Central memory CD8-positive, alpha-beta T cell (primary cell): ENCODE results near the gene ACER2.
"Not testable (repeated sequence)": the region's sequence is repeated elsewhere in the genome, so short reads cannot be mapped to it uniquely, and the experiment has no call there.

ENCODE experiments used
- ATAC-seq: fragments of 150-1000 bp; cut with Tn5 transposase; replicated peaks from 2 replicates; pipeline ENCODE4 v1.10.0; 2022; ENCODE audit warnings: mild to moderate bottlenecking, moderate FRiP score, moderate number of reproducible peaks; ENCODE audit not compliant: poor library complexity, severe bottlenecking; ENCODE audit errors: extremely low read depth
- DNase-seq, 2 donors: peaks; one replicate each; pipeline ENCODE4 v3.0.0; 2021; ENCODE audit warnings: low spot score in 2 of 2
- H3K27ac Mint-ChIP-seq: one replicate; pipeline ENCODE4 v1.8.0; 2022; ENCODE audit warnings: low read depth, mild to moderate bottlenecking, moderate library complexity, mixed read lengths
- H3K27me3 Mint-ChIP-seq: one replicate; pipeline ENCODE4 v1.8.0; 2022; ENCODE audit warnings: mixed read lengths
- H3K36me3 Mint-ChIP-seq: one replicate; pipeline ENCODE4 v1.8.0; 2022; ENCODE audit warnings: mild to moderate bottlenecking, moderate library complexity, mixed read lengths; ENCODE audit not compliant: insufficient read depth
- H3K4me1 Mint-ChIP-seq: one replicate; pipeline ENCODE4 v1.8.0; 2022; ENCODE audit warnings: mixed read lengths
- H3K4me3 Mint-ChIP-seq: one replicate; pipeline ENCODE4 v1.8.0; 2022; ENCODE audit warnings: mild to moderate bottlenecking, moderate library complexity, mixed read lengths
- H3K9me3 Mint-ChIP-seq: one replicate; pipeline ENCODE4 v1.8.0; 2022; ENCODE audit warnings: mixed read lengths

Gene ACER2

DNA sequence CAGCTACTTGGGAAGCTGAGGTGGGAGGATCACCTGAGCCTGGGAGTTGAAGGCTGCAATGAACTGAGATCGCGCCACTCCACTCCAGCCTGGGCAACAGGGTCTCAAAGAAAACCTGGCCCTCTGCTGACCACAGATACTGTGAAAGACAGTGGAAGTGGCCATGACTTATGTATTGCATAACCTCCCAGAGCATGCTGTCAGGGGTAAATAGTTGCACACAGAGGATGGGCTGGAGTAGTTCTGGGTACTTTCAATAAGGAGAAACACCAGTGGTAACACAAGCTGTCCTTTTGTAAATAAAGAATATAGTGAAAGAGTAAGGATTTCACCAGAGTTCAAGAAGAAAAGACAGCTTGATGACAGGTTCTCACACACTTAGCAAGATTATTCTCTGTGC is 1.8 kb downstream of the ACER2 start:
- Mint-ChIP-seq H3K4me1 (peaks cover 9% of the 10 kb centered on the region), H3K9me3 (no peaks in the 10 kb centered on the region), H3K36me3 (no peaks in the 10 kb centered on the region), H3K27ac (no peak overlapping the region), H3K4me3 (no peak overlapping the region), H3K27me3 (no peaks in the 10 kb centered on the region)
- no peak for DNase-seq
- no peak for ATAC-seq

DNA sequence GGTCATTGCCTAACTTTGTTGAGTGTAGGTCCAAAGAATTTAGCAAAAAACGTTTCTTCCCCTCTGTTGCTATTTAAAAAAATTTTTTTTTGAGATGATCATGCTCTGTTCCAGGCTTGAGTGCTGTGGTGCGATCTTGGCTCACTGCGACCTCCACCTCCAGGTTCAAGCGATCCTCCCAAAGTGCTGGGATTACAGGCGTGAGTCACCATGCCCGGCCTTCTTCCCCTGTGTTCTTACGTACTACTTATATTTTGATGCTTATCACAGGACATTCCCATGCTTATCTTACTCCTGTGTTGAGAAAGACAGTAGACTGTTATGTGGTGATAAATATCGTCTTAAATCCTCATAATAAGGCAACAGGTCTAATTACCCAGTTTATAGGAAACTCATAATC is 2.5 kb downstream of the ACER2 start:
- H3K27ac Mint-ChIP-seq, result no peak overlapping the region
- no peak overlapping the region for H3K4me3 Mint-ChIP-seq
- peaks cover 9% of the 10 kb centered on the region for H3K4me1 Mint-ChIP-seq
- ATAC-seq (no peak), DNase-seq (no peak)
- H3K36me3 Mint-ChIP-seq, result no peaks in the 10 kb centered on the region
- no peaks in the 10 kb centered on the region for H3K27me3 Mint-ChIP-seq
- H3K9me3 Mint-ChIP-seq, result no peaks in the 10 kb centered on the region

DNA sequence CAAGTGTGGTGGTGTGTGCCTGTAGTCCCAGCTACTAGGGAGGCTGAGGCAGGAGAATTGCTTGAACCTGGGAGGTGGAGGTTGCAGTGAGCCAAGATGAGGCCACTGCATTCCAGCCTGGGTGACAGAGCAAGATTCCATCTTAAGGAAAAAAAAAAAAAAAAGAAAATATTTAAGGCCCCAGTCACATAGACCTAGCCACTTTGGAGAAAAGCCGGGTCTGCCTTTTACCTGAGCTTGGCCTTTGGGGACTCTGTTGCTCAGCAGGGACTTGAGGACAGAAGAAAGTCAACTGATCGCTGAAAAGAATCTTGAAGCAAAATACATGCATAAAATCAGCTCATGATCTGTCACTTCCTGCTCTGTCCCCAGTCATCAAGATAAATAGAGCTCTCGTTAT is 4.6 kb downstream of the ACER2 start:
- not testable (repeated sequence) for DNase-seq, H3K27me3 Mint-ChIP-seq, H3K4me1 Mint-ChIP-seq, H3K9me3 Mint-ChIP-seq, H3K27ac Mint-ChIP-seq, H3K36me3 Mint-ChIP-seq, H3K4me3 Mint-ChIP-seq, ATAC-seq

DNA sequence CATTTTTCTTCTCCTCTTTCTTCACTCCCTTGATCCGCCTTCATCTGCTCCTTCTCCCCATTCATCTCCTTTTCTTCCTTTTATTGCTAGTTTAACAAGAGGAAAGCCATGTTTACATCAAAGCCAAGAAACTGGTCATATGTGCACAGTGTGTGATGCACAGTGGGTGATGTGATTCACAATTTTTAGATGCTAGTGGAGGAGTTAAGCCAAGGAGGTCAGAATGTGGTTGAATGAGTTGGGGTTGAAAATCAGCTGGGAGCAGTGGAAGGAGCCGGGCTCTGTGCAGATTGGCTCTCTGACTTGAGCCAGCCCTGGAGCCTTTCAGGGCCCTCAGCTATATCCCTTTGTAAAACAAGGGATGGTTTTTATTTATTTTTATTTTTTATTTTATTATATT is 7.3 kb downstream of the ACER2 start:
- Mint-ChIP-seq H3K4me1 (no peaks in the 10 kb centered on the region), H3K4me3 (no peak overlapping the region), H3K9me3 (no peaks in the 10 kb centered on the region), H3K27ac (no peak overlapping the region), H3K36me3 (peaks cover 2% of the 10 kb centered on the region), H3K27me3 (no peaks in the 10 kb centered on the region)
- ATAC-seq (no peak), DNase-seq (no peak)

GRCh38 chr9:19420877-19421276 is 12.1 kb downstream of the ACER2 start:
- H3K9me3 Mint-ChIP-seq, result no peaks in the 10 kb centered on the region
- DNase-seq, result no peak
- no peaks in the 10 kb centered on the region for H3K4me1 Mint-ChIP-seq
- no peak overlapping the region for H3K4me3 Mint-ChIP-seq
- H3K27ac Mint-ChIP-seq, result no peak overlapping the region
- ATAC-seq, result no peak
- H3K36me3 Mint-ChIP-seq, result peaks cover 2% of the 10 kb centered on the region
- no peaks in the 10 kb centered on the region for H3K27me3 Mint-ChIP-seq

DNA sequence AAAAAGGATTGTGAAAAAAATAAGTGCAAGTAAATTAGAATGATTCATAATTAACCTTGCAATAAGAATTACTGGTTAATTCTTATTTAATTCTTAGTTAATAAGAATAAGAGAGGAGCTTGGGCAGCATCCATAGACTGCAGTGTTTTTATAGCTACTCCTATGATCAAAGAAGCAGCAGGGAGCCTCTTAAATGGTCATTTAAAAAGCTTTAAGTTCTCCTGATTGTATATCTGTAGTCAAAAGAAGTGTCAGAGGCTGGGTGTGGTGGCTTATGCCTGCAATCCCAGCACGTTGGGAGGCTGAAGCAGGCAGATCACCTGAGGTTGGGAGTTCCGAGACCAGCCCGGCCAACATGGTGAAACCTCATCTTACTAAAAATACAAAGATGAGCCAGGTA is 14.4 kb downstream of the ACER2 start:
- peaks cover 2% of the 10 kb centered on the region for H3K36me3 Mint-ChIP-seq
- ATAC-seq (no peak), DNase-seq (no peak)
- H3K9me3 Mint-ChIP-seq, result no peaks in the 10 kb centered on the region
- H3K4me1 Mint-ChIP-seq, result no peaks in the 10 kb centered on the region
- H3K4me3 Mint-ChIP-seq, result no peak overlapping the region
- H3K27ac Mint-ChIP-seq, result no peak overlapping the region
- H3K27me3 Mint-ChIP-seq, result no peaks in the 10 kb centered on the region

DNA sequence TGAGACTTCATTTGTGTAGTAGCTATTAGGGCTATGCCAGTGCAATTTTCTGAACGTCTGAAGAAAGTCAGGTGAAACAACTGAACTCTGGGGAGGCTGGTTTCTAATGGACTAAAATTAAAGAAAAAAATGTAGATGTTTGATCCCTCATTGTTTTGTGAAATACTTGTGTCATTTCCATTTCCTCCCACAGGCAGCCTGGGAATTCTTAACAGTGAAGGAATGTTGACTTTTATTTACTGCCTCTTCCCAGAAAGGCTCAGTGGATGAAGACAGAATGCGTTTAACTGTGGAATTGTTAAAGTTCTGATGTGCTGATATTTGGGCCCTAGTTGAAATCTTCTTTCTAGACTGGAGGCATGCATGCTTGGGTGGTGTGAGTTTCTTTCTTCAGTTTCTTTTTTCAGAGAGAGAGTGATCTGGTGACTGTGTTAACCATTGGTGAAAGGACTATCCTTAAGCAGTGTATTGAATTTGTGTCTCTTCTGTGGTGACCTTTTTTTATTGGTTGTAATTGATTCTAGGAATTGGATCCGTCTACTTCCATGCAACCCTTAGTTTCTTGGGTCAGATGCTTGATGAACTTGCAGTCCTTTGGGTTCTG is 15.5 kb downstream of the ACER2 start:
- peaks cover 2% of the 10 kb centered on the region for H3K36me3 Mint-ChIP-seq
- H3K9me3 Mint-ChIP-seq, result no peaks in the 10 kb centered on the region
- no peaks in the 10 kb centered on the region for H3K4me1 Mint-ChIP-seq
- no peak overlapping the region for H3K4me3 Mint-ChIP-seq
- no peak for ATAC-seq
- no peak overlapping the region for H3K27ac Mint-ChIP-seq
- DNase-seq, result no peak
- no peaks in the 10 kb centered on the region for H3K27me3 Mint-ChIP-seq

GRCh38 chr9:19429595-19429994 is 20.8 kb downstream of the ACER2 start:
- H3K4me3 Mint-ChIP-seq, result no peak overlapping the region
- H3K36me3 Mint-ChIP-seq, result peaks cover 2% of the 10 kb centered on the region
- H3K4me1 Mint-ChIP-seq, result no peaks in the 10 kb centered on the region
- no peaks in the 10 kb centered on the region for H3K9me3 Mint-ChIP-seq
- ATAC-seq (no peak), DNase-seq (no peak)
- no peak overlapping the region for H3K27ac Mint-ChIP-seq
- no peaks in the 10 kb centered on the region for H3K27me3 Mint-ChIP-seq

DNA sequence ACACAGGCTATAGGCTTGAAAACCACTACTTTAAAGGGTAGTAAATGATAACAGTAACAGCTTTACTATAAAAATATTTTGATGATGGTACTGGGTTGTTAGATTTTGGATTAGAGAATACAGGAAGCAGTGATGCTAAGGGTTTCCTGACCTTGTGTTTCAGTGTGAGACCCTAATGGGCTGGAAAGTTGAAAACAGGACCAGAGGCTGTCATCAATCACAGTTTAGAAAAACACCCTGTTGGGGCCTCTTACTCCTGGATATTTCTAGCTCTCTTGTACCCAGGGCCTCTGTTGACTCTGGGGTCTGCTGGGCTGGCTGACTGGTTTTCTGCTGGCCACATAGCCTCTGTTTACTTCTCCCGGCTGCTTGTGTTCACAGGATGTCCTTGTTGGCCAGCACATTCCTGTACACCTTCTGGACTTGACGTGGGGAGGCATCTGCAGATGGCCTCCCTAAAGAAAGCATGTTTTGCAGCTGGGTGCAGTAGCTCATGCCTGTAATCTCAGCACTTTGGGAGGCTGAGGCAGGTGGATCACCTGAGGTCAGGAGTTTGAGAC is 21.5 kb downstream of the ACER2 start:
- no peak for DNase-seq
- Mint-ChIP-seq H3K4me1 (no peaks in the 10 kb centered on the region), H3K9me3 (no peaks in the 10 kb centered on the region), H3K4me3 (no peak overlapping the region), H3K27me3 (no peaks in the 10 kb centered on the region), H3K27ac (no peak overlapping the region), H3K36me3 (peaks cover 2% of the 10 kb centered on the region)
- no peak for ATAC-seq

DNA sequence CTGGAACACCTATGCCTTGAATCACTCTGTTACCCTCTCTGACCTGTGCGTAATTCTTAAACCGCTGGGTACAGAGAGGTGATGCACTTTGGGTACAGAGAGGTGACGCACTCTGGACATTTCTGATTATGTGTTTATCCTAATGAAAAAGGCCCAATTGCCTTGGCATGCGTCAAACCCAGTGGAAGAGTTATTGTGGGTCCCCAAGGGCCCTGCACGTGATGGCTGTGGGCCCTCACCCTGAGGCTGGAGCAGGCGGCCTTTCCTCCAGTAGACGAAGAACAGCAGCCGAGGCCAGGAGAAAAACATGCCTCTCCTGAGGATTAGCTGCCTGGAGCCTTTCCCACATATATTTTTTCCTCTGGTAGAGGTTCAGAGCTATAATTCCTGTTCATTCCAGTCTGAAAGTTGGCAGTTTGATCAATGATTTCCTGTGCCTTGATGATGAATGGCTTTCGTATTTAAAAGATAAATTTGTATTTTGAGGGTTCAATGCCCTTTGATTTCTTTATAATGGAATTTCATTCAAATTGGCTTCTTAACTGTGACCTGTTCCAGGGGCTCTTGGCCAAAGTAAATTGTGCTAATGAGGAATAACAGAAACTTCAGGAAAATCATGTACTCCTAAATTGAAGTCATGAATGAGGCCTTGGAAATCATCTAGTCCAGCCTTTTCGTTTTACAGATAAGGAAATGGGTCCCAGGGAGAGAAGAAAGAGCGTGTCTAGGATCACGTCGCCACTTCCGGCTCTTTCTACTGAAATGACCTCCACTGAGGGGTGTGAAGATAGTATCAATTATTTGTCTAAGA is 22.8 kb downstream of the ACER2 start:
- H3K9me3 Mint-ChIP-seq, result no peaks in the 10 kb centered on the region
- ATAC-seq (no peak), DNase-seq (no peak)
- H3K36me3 Mint-ChIP-seq, result peaks cover 2% of the 10 kb centered on the region
- no peak overlapping the region for H3K4me3 Mint-ChIP-seq
- H3K27ac Mint-ChIP-seq, result no peak overlapping the region
- H3K4me1 Mint-ChIP-seq, result no peaks in the 10 kb centered on the region
- no peaks in the 10 kb centered on the region for H3K27me3 Mint-ChIP-seq

DNA sequence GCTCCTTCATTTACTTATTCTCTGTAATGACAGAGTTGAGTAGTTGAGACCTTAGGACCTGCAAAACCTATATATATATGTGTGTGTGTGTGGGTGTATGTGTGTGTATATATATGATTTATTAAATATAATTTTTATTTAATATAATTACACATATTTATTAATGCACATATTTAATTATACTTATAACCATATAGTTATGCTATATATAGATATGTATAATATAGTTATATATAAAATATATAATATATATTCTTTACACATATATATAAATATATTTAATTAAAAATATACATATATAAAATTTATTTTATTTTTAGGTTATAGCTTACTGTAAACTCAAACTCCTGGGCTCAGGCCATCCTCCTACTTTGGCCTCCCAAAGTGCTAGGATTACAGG is 23.7 kb downstream of the ACER2 start:
- Mint-ChIP-seq H3K4me1 (no peaks in the 10 kb centered on the region), H3K4me3 (no peak overlapping the region), H3K9me3 (no peaks in the 10 kb centered on the region), H3K27me3 (no peaks in the 10 kb centered on the region), H3K27ac (no peak overlapping the region), H3K36me3 (peaks cover 2% of the 10 kb centered on the region)
- ATAC-seq (no peak), DNase-seq (no peak)

GRCh38 chr9:19433729-19434128 is 24.9 kb downstream of the ACER2 start:
- not testable (repeated sequence) for ATAC-seq, H3K9me3 Mint-ChIP-seq, H3K27ac Mint-ChIP-seq, H3K27me3 Mint-ChIP-seq, DNase-seq, H3K36me3 Mint-ChIP-seq, H3K4me3 Mint-ChIP-seq, H3K4me1 Mint-ChIP-seq

DNA sequence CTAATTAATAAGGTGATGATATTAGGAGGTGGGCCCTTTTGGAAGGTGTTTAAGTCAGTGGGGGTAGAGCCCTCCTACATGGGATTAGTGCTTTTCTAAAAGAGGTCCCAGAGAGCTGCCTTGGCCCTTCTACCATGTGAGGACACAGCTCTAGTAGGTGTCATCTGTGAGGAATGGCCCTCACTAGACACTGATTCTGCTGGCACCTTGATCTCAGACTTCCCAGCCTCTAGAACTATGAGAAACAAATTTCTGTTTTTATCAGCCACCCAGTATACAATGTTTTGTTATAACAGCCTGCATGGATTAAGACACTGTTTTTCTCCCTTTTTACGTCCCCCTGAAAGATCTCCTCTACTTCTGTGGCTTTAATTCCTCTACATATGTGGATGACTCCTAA is 31.6 kb downstream of the ACER2 start:
- Mint-ChIP-seq H3K9me3 (no peaks in the 10 kb centered on the region), H3K27ac (no peak overlapping the region), H3K36me3 (no peaks in the 10 kb centered on the region), H3K4me1 (peaks cover 7% of the 10 kb centered on the region), H3K27me3 (no peaks in the 10 kb centered on the region), H3K4me3 (no peak overlapping the region)
- no peak for DNase-seq
- ATAC-seq, result no peak
